Uterus (tissue), 4 donors: ENCODE results near the gene GHRL. TPM values are rescaled to one million over a fixed set of nuclear protein-coding genes. Genes with fewer than 3 reads are reported as not detected.

ENCODE experiments used
- DNase-seq, 2 donors: peaks; one replicate each; pipeline ENCODE4 v3.0.0-alpha.2; 2019 to 2020
- H3K27ac ChIP-seq, 2 donors: fragments of 200-600 bp; sonication (generic); 1 replicate in 1 of 2; 2 replicates in 1 of 2; pipeline ENCODE4 v1.5.1; 2016 to 2018
- H3K27me3 ChIP-seq, 2 donors: fragments of 200-600 bp; sonication (generic); one replicate each; pipeline ENCODE4 v1.5.1; 2018 to 2019; ENCODE audit warnings: control low read depth in 1 of 2
- H3K36me3 ChIP-seq, 2 donors: fragments of 200-600 bp; sonication (generic); one replicate each; pipeline ENCODE4 v1.5.1; 2019; ENCODE audit warnings: control low read depth in 1 of 2
- H3K4me1 ChIP-seq, 2 donors: fragments of 200-600 bp; sonication (generic); one replicate each; pipeline ENCODE4 v1.5.1; 2018 to 2019; ENCODE audit warnings: control low read depth in 1 of 2
- H3K4me3 ChIP-seq, 2 donors: fragments of 200-600 bp; sonication (generic); 1 replicate in 1 of 2; 2 replicates in 1 of 2; pipeline ENCODE4 v1.5.1; 2018 to 2019; ENCODE audit warnings: mild to moderate bottlenecking in 1 of 2
- H3K9me3 ChIP-seq, 2 donors: fragments of 200-600 bp; sonication (generic); one replicate each; pipeline ENCODE4 v1.5.1; 2019; ENCODE audit warnings: control low read depth in 1 of 2
- POLR2A ChIP-seq, 2 donors: fragments of 450-650 bp; IDR thresholded peaks; one replicate each; pipeline ENCODE4 v1.6.1; 2016; ENCODE audit warnings: antibody characterized with exemption in 2 of 2, mild to moderate bottlenecking in 1 of 2, moderate library complexity in 1 of 2
- intact Hi-C: fragments of 100-400 bp; cut with DNase I; formaldehyde crosslinking; loops from one replicate; pipeline ENCODE4 v1.15.1; 2023; ENCODE audit warnings: low total_unique reads
- total RNA-seq, 4 donors: library from RNA; depleted of rRNA in 3 of 4; stranded (reverse); fragments of >200 nt in 3 of 4; gene quantifications; one replicate each; pipeline versions ENCODE4 v1.1.0 to v1.2.4, GENCODE V29; 2014 to 2023
- TF ChIP-seq, protein P1 (sequence below), 4 experiments: fragments of 200-600 bp in 2 of 4; fragments of 450-650 bp in 2 of 4; sonication (generic) in 2 of 4; IDR thresholded peaks; one replicate each; pipeline ENCODE4 v1.5.1; 2016 to 2019; ENCODE audit warnings: antibody characterized with exemption in 4 of 4, mild to moderate bottlenecking in 2 of 4, moderate library complexity in 1 of 4
- donor health status: DM: yes; HTN: yes; CAD: no.

Gene GHRL
- total RNA-seq, 4 donors from 2014 or later = 7.9 TPM; not detected in 3

DNA sequence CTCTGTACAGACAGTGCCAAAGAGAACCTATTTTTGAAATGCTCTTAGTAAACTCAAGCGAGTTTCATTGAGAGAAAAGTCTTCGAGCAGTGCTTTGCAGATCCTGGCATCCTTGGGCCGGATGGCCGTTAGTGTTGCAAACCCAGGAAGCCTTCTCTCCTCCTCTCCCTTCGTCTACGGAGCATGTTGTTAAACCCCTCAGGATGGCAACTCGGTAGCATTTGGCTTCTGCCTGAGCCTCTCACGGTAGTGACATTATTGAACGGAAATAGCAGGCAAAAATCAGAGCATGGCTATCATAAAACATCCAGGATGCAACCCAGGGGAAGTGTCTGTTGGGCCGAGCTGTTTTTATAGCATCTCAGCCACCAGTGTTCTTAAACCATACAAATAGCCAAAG lies 34.8 kb upstream of the GHRL start:
- no peaks in the 10 kb centered on the region for H3K4me1 ChIP-seq
- DNase-seq = no peak
- no peak for TF ChIP-seq POLR2A (IDR thresholded peaks at IDR 0.05)
- TF ChIP-seq, protein P1, sequence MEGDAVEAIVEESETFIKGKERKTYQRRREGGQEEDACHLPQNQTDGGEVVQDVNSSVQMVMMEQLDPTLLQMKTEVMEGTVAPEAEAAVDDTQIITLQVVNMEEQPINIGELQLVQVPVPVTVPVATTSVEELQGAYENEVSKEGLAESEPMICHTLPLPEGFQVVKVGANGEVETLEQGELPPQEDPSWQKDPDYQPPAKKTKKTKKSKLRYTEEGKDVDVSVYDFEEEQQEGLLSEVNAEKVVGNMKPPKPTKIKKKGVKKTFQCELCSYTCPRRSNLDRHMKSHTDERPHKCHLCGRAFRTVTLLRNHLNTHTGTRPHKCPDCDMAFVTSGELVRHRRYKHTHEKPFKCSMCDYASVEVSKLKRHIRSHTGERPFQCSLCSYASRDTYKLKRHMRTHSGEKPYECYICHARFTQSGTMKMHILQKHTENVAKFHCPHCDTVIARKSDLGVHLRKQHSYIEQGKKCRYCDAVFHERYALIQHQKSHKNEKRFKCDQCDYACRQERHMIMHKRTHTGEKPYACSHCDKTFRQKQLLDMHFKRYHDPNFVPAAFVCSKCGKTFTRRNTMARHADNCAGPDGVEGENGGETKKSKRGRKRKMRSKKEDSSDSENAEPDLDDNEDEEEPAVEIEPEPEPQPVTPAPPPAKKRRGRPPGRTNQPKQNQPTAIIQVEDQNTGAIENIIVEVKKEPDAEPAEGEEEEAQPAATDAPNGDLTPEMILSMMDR (IDR thresholded peaks at IDR 0.05) = no peak
- intact Hi-C loops = no loop called here
- H3K9me3 ChIP-seq = no peaks in the 10 kb centered on the region
- H3K36me3 ChIP-seq = no peaks in the 10 kb centered on the region
- no peaks in the 10 kb centered on the region for H3K27me3 ChIP-seq
- no peak overlapping the region for H3K4me3 ChIP-seq
- H3K27ac ChIP-seq = no peak overlapping the region

DNA sequence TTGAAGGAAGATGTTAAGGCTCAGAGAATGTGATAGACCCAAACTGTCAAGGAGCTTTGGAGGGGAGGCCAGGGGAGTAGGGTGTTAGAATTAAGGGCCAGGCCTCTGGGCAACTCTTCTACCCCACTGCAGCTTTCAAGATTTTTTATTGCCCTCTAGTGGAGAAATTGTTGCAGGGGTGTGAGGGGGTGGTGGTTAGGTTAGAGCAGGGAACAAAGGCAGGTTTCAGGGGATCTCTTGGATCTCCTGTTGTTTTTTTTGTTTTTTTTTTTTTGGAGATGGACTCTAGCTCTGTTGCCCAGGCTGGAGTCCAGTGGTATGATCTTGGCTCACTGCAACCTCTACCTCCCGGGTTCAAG lies 29.6 kb upstream of the GHRL start:
- H3K36me3 ChIP-seq = no peaks in the 10 kb centered on the region
- intact Hi-C loops = no loop called here

DNA sequence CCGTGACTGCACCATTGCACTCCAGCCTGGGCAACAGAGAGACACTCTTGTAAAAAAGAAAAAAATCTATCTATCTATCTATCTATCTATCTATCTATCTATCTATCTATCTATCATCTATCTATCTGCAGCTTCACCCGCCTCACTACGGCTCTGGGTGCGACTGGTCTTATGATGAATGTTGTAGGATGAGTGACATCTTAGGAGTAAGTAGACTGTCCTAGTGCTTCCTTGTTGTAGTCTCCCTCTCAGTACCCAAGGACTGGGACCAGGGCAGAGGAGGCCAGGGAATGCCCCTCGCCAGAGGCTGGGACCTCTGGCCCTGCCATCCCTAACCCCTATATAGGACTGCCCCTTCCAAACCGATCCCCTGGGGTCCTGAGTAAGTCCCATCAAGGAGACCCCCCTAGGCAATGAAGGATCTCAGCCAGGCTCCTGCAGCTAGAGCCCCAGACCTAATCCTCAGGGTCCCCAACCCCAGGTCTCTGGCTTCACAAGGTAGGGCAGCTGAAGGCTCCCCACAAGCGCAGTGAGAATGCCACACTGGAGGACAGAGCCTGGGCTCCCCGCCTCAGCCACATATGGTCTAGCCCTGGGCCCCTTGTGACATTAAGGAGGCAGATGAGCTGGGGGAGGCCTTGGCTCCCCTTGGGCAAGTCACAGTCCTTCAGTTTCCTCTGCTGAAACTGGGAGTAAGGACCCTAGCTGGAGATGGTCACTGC lies 29.0 kb upstream of the GHRL start:
- Histone ChIP-seq H3K36me3 (no peaks in the 10 kb centered on the region), H3K9me3 (no peaks in the 10 kb centered on the region), H3K4me3 (peak overlapping the region in 1 of 2 donors; percentile 95), H3K27me3 (no peaks in the 10 kb centered on the region), H3K4me1 (no peaks in the 10 kb centered on the region), H3K27ac (peak overlapping the region in 1 of 2 donors; percentile 87)
- intact Hi-C loops = no loop called here
- no peak for TF ChIP-seq POLR2A (IDR thresholded peaks at IDR 0.05)
- TF ChIP-seq, protein P1 (IDR thresholded peaks at IDR 0.05) = no peak
- DNase-seq = no peak

More for the DNA sequence above, 29.6 kb upstream of the GHRL start:
- no peak overlapping the region for H3K27ac ChIP-seq
- no peaks in the 10 kb centered on the region for H3K27me3 ChIP-seq
- H3K4me1 ChIP-seq = no peaks in the 10 kb centered on the region
- TF ChIP-seq, protein P1 (IDR thresholded peaks at IDR 0.05) = no peak
- no peak for TF ChIP-seq POLR2A (IDR thresholded peaks at IDR 0.05)
- no peaks in the 10 kb centered on the region for H3K9me3 ChIP-seq
- no peak overlapping the region for H3K4me3 ChIP-seq
- DNase-seq = no peak

DNA sequence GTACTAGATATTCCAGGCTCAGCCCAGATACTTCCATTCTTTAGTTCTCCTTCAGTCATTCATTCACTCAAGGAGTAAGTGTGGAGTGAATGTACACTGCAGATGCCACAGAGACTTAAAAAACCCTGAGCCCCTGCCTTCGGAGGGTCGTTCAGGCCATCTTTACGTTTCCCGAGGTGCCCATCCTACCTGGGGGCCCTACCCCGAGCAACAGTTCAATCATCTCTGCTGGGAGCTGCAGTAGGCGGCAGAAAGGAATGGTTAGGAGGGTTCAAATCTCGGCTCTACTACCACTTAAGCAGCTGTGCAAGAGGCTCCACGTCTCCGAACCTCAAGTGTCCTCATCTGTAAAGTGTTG lies 27.6 kb upstream of the GHRL start:
- intact Hi-C loops = no loop called here
- no peaks in the 10 kb centered on the region for H3K36me3 ChIP-seq
- H3K4me1 ChIP-seq = no peaks in the 10 kb centered on the region
- no peaks in the 10 kb centered on the region for H3K9me3 ChIP-seq
- H3K27ac ChIP-seq = peak overlapping the region; percentile 62 to 87
- peak overlapping the region; percentile 91 to 95 for H3K4me3 ChIP-seq
- no peaks in the 10 kb centered on the region for H3K27me3 ChIP-seq
- DNase-seq = no peak
- no peak for TF ChIP-seq POLR2A (IDR thresholded peaks at IDR 0.05)
- TF ChIP-seq, protein P1 (IDR thresholded peaks at IDR 0.05) = no peak

DNA sequence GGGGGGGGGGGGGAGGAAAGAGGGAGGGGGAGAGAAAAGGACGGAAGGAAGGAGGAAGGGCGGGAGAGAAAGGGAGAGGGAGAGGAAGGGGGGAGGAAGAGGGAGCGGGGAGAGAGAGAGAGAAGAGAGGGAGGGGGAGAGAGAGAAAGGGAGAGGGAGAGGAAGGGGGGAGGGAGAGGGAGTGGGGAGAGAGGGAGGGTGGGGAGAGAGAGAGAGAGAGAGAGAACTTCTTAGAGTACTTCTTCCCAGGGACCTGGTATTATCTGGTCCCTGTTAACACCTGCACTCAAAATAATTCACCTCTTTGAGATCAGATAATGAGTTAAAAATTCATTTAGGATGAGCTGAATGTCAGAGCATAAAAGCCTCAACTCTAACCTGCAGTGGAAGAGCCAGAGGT lies 27.1 kb upstream of the GHRL start:
- TF ChIP-seq POLR2A (IDR thresholded peaks at IDR 0.05) = no peak
- TF ChIP-seq, protein P1 (IDR thresholded peaks at IDR 0.05) = no peak
- Histone ChIP-seq H3K9me3 (no peaks in the 10 kb centered on the region), H3K4me1 (no peaks in the 10 kb centered on the region), H3K27me3 (no peaks in the 10 kb centered on the region), H3K36me3 (no peaks in the 10 kb centered on the region), H3K4me3 (peak overlapping the region; percentile 91 to 95), H3K27ac (peak overlapping the region; percentile 62 to 87)
- intact Hi-C loops = no loop called here
- DNase-seq = no peak
